ENCODE data around the gene GNAS-AS1. TPM values are rescaled to one million over a fixed set of nuclear protein-coding genes. Genes with fewer than 3 reads are reported as not detected.
A peak's percentile ranks its signal among the peaks of the same experiment; 100 is the strongest.

Gene GNAS-AS1
- total RNA-seq, 1 experiment from 2014 or later: 1.0 TPM

- no peak for DNase-seq (ENCODE audit: low read depth)
These were observed 12.5 kb upstream of the GNAS-AS1 start for GRCh38 chr20:58863044-58863790.

DNA sequence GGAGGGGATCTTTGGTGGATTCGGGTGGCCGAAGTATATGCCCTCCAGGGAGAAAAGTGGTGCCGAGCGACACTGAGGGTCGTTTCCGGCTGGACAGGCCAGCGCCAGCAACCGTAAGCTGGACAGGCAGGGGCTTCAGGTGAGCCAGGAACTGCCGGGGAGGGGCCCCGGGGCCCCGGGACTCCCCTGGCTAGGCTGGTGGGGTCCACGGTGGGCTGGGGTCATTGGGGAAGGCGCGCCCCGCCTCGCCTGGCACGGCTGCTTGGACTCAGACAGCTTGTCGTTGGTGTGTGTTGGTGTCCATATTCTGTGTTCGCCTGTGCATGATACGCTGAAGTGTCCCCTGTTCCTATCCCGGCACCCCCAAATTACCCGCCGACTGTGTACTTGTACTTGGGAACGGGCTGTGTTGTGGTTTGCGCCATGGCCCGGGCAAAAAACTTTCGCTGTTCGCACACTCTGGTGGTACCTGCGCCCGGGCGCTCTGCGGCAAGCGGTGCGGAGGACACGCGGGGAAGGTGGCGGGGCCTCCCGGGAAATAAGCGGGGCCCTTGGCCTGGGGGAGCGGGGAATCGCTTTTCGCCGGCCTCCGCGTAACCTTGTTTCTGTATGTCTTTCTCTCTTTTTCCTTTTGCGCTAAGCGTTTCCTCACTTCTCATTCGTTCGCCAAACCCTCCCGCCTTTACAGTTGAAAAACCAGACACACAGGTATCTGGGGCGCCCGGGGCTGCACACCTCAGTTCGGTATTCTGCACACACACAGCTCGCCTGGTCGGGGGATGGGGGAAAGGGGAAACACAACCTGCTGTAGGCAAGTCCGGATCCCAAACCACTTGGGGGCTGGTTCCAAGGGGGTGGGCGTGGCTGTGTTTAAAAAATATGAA lies 5.0 kb upstream of the GNAS-AS1 start:
- DNase-seq (ENCODE audit: low read depth): no peak

- no peak for DNase-seq (ENCODE audit: low read depth)
These were observed 4.2 kb upstream of the GNAS-AS1 start for GRCh38 chr20:58854638-58855471.

DNA sequence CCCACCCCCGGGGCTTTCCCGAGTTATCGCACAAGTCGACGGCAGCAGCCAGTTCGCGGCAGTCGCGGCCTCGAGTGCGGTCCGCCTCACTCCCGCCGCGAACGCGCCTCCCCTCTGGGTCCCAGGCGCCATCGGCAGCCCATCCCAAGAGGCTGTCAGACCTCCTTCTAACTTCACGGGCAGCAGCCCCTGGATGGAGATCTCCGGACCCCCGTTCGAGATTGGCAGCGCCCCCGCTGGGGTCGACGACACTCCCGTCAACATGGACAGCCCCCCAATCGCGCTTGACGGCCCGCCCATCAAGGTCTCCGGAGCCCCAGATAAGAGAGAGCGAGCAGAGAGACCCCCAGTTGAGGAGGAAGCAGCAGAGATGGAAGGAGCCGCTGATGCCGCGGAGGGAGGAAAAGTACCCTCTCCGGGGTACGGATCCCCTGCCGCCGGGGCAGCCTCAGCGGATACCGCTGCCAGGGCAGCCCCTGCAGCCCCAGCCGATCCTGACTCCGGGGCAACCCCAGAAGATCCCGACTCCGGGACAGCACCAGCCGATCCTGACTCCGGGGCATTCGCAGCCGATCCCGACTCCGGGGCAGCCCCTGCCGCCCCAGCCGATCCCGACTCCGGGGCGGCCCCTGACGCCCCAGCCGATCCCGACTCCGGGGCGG lies 3.4 kb upstream of the GNAS-AS1 start:
- DNase-seq (ENCODE audit: low read depth): no peak

DNA sequence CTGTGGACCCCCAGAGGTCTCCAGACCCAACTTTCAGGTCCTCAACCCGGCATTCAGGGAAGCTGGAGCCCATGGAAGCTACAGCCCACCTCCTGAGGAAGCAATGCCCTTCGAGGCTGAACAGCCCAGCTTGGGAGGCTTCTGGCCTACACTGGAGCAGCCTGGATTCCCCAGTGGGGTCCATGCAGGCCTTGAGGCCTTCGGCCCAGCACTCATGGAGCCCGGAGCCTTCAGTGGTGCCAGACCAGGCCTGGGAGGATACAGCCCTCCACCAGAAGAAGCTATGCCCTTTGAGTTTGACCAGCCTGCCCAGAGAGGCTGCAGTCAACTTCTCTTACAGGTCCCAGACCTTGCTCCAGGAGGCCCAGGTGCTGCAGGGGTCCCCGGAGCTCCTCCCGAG lies 2.8 kb upstream of the GNAS-AS1 start:
- no peak for DNase-seq (ENCODE audit: low read depth)

DNA sequence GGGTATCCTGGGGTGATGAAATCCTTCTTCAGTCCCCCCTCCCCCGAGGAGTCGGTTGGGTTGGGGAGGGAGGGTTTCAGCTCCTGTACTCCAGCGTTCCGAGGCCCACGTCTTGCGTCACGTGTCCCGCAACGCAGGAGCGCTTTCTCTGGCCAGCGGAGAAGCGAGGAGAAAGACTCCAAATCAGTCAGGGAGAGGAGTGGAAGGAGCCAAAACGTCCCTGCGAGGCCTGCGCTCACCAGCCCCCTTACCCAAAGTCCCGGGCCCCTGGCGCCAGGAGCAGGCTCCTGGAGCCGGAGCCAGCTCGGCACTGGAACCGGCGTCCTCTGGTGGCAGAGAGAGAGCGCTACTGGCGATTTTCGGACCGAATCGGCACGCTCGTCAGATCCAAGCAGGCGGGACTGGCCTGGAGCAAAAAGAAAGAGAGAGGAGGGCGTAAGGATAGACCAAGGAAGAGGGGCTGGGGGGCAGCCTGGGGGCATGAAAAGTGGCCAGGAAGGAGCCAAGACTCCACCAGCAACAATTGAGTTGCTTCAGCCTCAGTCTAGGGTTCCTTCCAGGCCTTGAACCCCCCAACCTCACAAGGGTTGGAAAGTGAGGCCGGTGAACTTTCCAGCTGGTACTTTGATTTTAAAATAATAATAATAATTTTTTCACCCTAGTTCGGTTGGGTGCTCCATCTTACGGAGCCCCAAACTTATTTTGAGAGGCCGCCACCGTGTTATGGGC lies 2.0 kb upstream of the GNAS-AS1 start, which contains the start of gene GNAS:
GNAS (plus strand) TSS at position 174 of the 729 bp plus-strand sequence.
- DNase-seq (ENCODE audit: low read depth): peak; percentile 61

- no peak for DNase-seq (ENCODE audit: low read depth)
These were observed 1.3 kb upstream of the GNAS-AS1 start for GRCh38 chr20:58851969-58852458.

- peak; percentile 35 for DNase-seq (ENCODE audit: low read depth)
These were observed 693 bp upstream of the GNAS-AS1 start for GRCh38 chr20:58851221-58851968.

GRCh38 chr20:58847463-58847862 lies 3.2 kb downstream of the GNAS-AS1 start:
- DNase-seq (ENCODE audit: low read depth): no peak

DNA sequence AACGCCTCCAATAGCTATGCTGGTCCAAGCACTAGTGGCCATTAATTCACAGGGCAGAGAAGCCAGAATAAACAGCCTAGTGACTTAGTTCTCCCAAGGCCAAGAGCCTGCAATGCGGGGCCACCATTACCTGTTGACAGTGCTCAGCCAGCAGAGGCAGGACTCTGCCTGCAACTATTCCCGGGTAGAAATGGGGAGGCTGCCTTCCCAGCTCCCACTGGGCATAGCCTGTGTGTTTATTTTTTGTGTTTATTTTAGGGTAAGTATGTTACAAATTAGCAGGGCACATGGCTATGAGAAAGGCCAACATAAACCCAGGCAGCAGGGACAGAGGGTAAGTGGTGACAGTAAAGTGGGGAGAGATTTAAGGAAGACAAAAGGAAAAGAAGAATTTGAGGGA lies 5.0 kb downstream of the GNAS-AS1 start:
- no peak for DNase-seq (ENCODE audit: low read depth)

DNA sequence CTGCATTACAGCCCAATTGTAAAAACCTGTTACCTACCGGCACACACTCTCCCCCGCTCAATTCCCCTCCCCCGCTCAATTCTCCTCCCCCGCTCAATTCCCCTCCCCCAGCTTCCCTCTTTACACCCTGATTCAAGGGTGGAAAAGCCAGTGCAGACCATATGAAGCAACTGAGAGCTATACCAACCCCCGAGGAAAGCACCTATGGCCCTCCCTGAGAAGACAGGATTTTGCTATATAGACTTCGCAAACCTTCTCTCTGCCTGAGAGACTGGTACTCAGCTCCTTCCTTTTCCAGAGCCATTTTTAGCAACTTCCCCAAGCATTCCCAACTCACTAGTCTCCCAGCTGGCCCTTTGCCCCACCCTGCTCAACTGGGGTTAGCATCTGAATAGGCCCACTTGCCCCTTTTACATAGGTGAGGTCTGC lies 7.6 kb downstream of the GNAS-AS1 start:
- DNase-seq (ENCODE audit: low read depth): no peak

DNA sequence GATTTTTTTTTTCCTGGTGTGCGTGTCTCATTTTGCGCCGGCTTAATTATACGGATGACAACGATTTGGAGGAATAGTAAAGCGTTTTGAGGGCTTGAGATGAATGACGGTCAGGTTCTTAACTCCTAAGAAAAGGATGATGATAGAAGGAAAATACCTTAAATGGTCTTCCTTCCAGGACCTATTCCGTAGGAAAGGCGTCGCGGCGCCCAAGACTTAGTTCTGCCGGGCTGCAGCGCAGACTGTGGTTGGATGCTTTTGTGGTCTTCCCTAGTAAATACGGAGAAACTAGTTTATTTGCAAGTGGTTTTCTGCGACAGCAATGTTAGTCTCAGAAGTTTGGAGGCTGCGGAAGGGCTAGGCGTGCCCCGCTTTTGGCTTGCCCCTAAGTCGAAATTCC lies 8.4 kb downstream of the GNAS-AS1 start:
- DNase-seq (ENCODE audit: low read depth): no peak

DNA sequence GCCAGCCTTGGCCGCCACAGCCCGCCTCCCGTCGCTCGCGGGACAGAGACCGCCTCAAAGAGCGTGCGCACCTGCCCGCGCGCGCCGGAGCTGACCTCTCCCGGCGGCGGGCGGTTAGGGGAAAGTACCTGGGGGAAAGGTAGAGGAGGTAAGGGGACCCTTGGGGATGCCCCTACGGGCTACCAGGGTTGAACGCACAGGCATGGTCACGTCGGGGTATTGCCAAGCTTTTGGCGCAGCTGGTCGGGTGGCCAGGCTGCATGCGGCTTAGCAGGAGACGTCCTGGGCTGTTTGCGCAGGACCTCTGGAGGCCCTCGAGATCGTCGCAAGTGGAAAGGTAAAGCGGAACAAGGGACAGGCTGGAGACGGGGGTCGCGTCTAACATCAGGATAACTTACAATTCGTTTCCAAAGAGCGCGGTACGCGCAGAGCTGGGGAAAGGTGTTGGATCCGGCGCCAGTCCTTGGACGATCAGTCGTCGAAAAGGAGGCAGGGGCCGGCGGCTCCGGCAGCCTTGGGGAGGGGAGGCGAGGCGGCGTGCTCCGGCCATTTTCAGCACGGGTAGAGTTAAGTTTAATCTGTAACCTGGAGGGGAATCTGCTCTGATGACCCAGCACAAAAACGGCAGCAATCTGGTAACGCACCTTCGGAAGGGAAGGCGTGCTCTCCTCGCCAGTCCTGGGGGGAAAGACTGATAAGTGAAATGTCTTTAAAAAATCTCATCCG lies 9.0 kb downstream of the GNAS-AS1 start:
- DNase-seq (ENCODE audit: low read depth): no peak

DNA sequence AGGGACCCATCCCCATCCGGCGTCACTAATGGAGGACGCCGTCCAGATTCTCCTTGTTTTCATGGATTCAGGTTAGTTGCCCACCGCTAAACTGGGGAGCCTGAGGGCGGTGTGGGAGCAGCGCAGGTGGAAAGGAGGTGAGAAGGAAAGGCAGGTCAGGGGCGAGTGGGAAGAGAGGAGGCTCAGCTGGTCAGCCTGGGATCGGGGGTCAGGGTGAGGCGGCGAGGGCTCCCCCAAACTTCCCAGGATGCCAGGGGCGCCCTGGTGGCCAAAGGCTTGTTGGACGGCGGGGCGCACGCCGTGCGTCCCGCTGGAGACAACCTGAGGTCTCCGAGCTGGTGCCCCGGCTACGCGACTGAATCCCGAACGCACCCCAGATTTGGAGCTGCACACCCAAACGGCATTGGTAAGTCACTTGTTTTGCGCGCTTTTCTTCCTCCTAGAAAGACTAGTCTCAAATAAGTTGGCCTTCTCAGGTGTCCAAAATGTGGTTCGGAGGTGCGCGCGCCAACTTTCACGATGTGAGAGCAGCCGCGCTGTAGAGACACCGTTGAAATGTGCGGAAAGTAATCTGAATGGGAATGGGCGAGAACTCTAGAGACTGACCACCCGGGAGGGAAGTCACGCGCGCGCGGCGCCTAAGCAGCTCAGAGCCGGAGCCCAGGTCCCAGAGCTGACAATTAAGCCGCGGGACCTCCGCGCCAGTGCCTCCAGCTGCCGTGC lies 9.7 kb downstream of the GNAS-AS1 start:
- no peak for DNase-seq (ENCODE audit: low read depth)

GRCh38 chr20:58839991-58840747 lies 10.5 kb downstream of the GNAS-AS1 start:
- no peak for DNase-seq (ENCODE audit: low read depth)

DNA sequence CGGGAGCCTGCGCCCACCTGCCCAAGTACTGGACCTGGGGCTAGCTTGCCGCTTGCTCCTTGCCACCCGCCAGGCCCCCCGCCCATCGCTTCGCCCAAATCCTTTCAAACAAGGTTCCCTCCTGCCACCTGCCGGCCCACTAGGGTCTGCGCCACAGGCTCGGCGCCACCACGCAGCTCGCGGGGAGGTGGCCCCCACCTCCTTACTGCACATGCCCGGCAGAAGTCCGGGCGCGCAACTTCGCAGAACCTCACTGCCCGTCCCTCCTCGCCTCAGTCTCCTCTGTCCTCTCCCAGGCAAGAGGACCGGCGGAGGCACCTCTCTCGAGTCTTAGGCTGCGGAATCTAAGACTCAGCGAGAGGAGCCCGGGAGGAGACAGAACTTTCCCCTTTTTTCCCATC lies 11.2 kb downstream of the GNAS-AS1 start:
- peak; percentile 34 for DNase-seq (ENCODE audit: low read depth)

- DNase-seq (ENCODE audit: low read depth): no peak
These were observed 12.5 kb downstream of the GNAS-AS1 start for GRCh38 chr20:58838174-58838573.

DNA sequence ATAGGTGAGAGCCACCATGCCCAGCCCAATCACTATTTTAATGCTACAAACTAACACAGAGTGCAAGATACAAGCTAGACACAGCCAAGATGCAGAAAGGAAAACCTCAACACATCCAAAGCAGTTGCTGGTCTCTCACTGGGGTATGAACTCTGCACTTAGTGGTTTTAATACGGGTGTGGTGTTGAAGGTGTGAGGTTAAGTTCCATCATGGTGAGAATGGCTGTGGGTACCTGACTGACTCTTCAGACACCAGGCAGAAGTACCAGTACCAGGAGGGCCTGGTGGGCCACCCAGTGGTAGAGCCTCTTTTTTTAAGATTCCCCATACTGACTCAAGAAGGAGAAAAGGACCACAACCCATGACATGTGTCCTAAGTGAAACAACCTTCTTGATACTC lies 13.0 kb downstream of the GNAS-AS1 start:
- DNase-seq (ENCODE audit: low read depth): no peak
